Stimulated activated CD8-positive, alpha-beta memory T cell treated with anti-CD3 and anti-CD28 coated beads, Interleukin-15, amount 100 ng/mL, for 4 hours (primary cell): ENCODE measurements around the gene NCAPD2.

Source experiments
- DNase-seq, 2 donors: peaks; one replicate each; pipeline ENCODE4 v3.0.0-alpha.2; 2020; ENCODE audit warnings: low read depth in 2 of 2

The NCAPD2 gene

DNA sequence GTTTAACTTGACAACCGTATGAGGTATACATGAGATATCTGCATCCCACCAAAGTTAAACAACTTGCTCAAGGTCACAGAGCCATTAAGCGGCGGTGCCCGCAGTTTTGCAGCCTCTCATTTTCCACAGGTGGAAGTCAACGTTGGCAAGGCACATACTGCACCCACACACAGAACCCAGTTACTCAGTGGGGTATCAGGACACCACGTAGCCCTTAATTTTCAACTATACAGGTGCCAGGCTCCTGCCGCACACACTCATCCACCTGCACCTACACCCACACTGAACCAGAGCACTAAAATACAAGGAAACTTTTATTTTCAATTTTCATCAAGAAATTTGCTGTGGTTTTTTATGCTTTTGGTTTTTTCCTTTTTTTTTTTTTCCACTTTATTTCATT lies 75.9 kb downstream of the NCAPD2 start:
- no peak for DNase-seq

DNA sequence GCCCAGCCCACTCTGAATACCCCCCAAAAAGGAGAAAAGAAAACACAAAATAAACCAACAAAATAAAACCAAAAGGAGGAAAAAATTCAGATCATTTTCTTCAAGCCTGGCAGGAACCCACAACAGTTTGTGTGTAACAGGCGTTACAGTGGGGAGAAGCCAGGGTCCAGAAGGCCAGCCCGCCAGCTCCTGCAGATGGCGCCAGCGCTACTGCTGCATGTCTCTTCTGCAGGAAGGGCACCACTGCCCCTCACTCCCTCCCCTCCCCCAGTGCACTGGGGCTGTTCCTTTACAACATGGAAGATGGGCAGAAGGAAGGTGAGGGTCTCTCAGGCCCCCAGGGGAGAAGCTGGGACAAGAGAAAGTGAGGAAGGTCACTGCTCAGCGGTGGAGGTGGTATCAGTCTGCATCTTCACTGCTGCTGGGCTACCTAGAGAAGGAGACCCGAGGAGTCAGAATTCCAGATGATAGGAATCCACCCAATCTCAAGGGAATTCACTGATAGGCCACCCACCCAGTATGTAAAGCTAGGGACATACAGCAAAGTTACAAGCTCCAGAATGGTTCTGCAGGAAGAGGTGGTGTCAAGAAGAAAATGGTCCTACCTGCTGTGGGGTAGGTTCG lies 76.5 kb downstream of the NCAPD2 start:
- DNase-seq = no peak

DNA sequence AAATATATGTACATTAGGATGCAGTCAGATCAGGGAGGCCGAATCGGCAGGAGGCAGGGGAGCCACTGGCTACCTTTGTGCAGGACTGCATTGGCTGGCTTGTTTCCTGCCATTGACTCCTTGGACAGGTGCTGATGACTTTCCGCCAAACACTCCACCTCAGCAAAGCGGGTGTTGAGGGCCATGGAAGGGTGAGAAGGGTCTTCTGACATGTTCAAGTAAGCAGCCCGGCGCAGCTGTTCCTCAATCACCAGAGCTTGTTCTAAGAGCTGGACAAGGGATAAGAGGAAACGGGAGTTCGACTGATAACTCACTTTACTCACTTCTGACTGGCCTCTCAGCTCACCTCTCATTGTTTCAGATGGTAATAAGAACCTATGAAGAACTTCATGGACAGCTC lies 79.1 kb downstream of the NCAPD2 start:
- no peak for DNase-seq

DNA sequence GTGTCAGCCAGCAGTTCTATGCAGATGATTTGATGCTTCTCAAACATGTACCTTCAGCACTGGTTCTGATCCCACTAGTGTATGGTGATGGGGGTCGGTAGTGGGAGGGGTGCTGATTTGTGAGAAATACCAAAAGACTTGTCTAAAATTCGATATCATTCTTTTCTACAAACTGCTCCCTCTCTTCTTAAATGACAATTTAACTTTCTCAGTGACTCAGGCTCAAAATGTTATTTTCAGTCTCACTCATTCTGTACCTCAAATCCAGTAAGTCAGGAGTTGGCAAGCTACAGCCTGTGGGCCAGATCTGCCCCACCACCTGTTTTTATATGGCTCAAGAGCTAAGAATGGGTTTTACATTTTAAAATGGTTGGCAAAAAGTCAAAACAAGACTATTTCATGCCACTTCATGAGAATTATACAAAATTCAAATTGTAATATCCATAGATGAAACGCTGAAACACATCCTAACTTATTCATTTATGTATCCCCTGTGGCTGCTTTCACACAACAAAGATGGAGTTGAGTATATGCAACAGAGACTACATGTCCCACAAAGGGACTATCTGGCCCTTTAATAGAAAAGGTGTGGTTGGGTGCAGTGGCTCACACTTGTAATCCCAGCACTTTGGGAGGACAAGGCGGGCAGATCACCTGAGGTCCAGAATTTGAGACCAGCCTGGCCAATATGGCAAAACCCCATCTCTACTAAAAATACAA lies 80.8 kb downstream of the NCAPD2 start:
- no peak for DNase-seq

DNA sequence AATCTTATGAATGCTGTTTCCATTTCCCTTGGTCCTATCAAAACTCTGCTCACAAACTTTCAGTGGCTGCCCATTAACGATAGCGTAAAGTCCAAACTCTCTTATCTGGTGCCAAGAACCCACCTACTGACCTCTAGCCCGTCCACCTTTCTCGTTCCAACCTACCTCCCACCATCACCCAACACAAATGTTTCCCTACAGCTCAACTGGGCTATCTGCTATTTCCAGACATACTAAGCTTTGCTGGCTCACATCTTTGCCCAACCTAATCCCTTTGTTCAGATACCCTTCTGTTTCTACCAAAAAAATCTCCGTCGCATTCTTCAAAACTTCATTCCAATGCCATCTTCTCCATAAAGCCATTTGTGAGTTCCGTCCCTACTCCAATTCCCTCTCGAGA lies 81.7 kb downstream of the NCAPD2 start:
- no peak for DNase-seq
